GM18870 (cell line): ENCODE measurements around the gene ZBTB7C.

Experiments used
- ATAC-seq: cut with Tn5 transposase; IDR thresholded peaks from one replicate; pipeline ENCODE4 v1.9.1; 2021; ENCODE audit warnings: moderate library complexity; ENCODE audit not compliant: unreplicated experiment

Gene ZBTB7C

DNA sequence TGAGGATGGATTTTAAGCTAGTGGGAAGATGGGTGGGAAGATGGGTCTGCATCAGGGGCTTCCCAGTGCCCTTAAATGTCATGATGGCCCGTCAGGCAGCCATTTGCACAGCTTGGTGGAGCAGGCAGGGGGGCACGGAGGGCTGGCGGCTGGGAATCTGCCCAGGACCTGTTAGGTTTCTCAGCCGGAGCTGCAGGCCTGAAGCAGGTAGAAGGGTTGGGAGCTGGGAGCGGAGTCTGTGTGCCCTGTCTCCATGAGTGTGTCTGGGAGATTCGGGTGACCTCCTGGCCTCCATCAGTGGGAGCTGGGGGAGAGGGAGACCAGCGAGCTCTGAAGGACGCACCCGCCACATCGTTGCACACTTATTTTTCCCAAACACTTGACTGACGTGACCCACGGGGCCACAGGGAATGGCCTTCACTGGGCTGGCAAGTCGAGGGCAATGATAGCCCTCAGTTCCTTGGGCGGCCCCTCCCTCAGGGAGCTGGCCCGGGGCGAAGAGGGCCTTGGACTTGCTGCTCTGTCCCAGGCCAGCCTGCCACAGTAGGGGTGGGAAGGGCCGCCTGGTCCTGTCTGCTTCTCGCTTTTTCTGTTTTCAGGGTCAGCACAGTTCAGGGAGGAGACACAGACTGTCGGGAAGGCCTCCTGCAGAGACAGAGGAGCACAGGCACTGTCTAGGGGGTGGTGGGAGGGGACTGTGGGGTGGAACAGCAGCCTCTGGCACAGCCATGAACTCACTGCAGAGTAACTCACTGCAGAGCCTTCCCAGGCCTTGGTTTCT lies 236.8 kb downstream of the ZBTB7C start:
- no peak for ATAC-seq

DNA sequence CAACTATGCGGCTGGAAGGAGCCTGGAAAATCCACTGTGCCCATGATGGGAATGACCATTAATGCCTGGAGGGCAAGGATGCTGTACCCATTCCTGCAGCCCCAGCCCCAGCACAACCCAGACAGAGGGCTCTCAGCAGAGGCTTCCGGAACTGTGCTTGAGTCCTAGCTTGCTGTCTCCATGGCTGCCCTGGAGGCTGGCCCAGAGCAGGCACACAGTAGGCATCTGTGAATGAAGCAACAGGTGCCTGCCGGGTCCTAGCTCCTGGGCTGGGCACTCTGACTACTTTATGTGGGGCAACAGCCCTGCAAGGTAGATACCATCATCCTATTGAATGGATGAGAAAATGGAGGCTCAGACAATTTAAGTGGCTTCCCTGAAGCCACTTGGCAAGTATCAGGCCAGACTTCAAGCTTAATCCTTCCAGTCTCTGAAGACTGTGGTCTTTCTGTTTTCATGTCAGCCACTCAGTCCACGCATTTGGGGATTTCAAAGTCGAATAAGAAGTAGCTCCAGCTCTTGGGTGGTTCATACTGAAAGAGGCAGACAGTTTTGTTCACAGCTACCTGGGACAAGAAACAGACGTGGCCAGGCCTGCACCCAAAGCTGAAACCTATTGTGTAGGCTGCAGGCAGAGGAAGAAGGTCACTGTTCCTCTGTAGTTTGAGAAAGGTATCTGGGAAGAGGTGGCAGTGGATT lies 237.5 kb downstream of the ZBTB7C start:
- ATAC-seq: no peak

DNA sequence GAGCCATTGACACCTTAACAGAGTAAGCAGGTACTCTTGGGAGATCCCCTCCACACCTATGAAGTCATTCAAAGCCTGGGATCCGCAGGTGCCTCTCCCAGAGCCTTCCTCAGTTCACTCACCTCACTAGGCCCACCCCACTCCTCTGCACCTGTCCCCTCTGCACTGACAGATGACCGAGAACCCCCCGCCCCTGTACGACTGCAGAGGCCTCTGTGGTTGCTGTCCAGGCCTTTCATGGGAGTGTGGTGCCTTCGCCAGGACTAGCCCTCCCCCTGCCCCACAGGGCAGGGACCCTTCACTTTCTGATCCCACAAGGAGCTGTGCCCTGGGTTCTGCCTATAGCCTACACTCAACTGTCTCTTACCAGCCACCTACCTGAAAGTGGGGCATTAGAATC lies 238.5 kb downstream of the ZBTB7C start:
- ATAC-seq: no peak

DNA sequence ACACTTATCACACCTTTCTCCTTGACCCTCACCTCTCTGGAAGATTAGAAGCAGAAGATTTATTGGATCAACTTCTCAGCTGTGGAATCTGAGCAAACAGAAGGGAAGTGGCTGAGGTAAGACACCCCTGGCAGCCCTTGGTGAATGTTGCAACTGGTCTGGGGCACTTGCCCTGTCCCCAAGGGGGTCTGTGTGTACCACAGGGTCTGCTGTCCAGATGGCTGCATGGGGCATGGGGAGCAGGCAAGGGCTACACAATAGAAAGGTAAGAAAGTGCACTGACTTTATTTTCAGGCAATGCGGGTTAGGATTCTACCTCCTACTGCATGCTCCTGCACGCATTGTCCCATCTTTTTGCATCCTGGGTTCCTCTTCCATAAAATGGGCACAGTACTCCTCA lies 240.3 kb downstream of the ZBTB7C start:
- no peak for ATAC-seq

DNA sequence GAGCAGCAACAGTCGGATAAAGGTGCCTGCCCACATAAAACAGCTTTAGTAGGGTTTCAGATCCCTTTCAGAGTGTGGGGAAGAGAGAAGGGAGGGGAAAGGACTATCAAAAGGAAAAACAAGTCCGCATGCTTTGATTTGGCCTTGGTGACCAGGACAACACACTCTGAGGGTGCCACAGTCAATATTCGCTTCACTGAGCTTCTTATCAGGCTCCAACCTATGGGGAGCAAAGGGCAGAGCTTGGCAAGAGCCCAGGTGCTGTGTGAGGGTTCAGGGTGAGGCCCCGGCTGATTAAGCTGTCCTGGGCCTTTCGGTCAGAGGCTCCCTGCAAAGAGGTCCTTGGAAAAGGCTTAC lies 241.3 kb downstream of the ZBTB7C start:
- ATAC-seq: no peak

DNA sequence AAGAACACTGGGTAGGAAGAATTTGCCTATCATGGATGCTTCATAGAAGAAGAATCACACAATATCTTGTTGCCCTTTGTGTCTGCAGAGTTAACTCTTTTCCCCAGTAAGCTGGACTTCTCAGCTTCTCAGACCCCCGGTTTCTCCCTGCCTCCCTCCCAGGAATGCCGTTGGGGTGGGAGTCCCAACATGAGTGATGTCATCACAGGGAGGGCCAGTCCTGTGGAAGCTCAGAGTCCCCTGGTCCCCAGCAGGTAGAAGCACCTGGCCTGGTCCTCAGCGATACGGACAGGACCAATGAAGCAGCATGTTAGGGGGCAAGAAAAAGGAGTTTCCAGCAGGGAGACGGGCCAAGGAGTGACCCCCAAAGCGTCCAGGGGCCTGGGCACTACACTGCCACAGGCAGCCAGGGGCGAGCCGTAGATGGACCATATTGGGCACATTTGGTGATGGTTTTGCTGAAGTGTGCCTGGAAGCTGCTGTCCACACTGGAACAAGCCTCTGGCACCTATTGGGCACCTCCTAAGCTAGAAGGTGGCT lies 242.8 kb downstream of the ZBTB7C start:
- no peak for ATAC-seq

DNA sequence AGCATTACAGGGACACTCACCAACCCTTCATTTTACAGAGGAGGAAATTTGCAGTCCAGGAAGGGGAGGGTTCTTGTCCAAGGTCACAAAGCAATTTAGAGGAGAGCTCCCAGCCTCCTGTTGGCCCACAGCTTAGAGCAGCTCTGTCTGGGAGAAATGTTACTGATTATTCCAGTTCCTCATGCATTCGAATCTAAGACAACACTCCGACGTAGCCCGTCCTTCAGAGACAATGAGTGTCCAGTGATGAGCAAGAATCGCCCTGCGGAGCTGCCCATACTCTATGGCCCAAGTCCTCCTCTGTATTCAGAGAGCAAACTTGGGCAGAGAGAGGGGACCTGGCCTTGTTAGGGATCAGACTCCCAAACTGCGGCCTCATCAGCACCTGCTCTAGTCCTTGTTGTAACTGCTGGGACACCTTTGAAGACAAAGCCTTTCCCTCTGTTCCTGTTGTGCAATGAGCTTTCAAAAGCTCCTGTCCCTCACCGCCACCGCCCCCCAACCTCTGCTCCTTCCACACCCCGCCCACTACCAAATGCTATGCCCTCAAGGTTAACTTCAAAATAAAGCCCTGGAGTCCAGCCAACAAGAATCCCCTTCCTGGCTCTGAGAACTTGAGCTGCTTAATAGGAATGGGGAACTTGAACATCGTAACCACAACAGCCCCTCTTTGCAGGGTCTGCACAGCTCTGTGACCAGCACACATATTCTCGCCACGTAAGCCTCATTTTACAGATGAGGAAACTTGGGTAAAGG lies 243.9 kb downstream of the ZBTB7C start:
- ATAC-seq: no peak

DNA sequence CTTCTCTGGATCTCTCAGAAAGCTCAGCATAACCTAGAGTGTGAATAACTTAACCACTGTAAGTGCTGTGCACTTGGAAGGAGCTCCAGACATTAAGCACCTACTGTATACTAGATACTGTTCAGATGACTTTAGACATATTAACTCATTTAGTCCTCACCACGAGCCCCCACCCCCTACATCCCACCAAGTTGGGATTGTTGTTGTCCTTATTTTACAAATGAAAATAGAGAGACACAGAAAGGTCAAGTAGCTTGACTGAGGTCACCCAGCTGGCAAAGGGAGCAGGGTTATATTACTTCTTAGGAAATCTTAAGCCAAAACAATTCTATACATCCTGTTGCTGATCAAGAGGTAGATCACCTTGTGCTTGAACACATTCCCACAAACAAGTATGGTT lies 244.5 kb downstream of the ZBTB7C start:
- no peak for ATAC-seq

DNA sequence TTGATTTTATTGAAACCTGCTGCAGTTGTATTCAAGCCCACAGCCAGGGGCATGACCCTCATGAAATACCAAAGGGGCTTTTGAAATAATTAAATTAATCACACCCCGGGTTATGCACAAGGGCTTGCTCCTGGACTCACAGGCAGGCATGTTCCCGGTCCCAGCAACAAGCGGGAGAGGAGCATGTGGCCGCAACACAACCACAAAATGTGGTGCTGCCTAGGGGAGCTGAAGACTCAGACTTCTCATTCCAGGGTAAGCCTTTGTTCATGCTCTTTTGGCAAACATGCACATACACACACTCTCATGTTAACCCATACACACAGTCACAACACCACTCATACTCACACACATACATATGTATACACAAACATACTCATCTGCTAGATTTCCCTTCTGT lies 245.1 kb downstream of the ZBTB7C start:
- ATAC-seq: no peak

DNA sequence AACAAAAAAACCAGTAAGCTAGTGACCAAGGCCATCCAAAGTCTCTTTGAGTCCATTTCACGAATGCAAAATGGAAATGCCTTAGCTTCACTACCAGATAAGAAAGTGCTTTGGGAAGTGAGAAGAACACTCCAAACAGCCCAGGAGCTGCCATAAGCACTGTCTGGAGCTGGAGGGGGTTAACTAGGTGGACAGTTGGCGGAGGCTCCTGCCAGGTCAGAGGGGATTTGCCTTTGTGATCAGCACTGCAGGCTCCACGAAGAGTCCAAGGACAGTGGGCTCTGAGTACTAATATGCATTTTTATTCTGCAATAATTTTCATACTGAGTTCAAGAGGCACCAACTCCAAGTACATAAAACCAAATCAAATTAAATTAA lies 245.5 kb downstream of the ZBTB7C start:
- no peak for ATAC-seq

DNA sequence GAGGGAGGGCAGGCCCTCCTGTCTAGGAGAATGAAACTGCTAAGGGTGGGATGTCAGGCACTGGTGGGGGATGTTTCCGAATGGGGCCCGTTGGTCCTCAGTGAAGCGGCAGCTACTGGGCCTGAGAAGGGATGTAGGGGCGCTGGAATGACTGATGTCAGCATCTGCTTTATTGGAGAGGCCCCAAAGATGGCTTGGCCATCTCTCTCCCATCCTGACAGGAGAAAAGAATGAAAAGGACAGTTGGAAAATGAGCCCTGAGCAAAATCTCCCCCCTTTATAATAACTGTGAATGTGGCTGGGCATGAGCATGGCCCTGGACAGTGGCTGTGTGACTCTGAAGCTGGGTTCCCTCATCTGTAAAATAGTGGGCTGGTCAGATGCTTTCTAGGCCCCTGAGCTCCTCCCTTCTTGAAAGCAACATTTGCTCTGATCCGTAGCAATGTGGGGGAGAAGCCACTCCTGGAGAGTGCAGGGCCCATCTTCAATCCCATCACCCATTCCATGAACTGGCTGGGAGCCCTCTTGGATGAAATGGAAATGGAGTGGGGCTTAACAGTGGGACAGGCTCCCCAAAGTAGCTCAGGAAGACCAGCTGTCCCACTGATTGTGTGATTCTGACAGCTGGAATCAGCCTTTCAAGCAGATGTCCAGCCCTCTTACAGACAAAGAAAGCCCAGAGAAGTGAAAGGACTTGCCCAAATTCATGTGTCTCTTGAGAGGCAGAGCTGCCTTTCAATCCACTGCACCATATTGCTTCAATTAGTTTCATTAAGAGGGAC lies 246.0 kb downstream of the ZBTB7C start:
- ATAC-seq: no peak

DNA sequence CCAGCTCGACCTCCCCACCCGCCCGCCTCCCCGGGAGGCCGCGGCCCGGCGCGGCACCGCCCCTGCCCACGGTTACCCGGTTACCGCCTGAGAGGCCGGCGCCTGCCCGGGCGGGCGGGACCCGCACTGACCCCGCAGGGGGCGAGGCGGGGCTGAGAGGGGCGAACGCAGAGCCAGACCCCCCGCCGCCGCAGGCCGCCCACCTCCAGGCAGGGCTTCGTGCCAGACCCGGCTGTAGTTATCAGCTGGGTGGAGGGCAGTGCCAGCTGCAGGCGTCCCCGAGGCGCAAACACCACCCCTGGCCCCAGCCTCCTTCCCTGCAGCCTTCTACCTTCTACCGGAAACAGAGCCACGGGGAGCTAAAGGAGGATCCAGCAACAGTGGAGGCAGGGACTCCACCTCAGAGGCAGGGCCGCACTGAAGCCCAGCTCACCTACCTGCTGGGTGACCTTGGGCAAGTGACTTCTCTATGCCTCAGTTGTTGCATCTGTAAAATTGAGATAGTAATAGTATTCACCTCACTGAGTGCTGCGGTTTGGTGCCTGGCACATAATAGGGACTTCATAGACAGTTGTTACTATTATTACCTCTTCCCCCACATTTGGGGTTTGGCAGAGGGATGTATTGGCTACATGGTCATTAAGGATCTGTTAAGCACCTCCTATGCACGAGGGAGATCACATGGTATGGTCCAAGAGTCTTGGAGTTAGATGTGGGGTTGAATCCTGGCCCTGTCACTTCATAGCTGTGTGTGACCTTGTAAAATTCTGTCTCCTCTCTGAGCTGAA lies 247.1 kb downstream of the ZBTB7C start:
- ATAC-seq: no peak

DNA sequence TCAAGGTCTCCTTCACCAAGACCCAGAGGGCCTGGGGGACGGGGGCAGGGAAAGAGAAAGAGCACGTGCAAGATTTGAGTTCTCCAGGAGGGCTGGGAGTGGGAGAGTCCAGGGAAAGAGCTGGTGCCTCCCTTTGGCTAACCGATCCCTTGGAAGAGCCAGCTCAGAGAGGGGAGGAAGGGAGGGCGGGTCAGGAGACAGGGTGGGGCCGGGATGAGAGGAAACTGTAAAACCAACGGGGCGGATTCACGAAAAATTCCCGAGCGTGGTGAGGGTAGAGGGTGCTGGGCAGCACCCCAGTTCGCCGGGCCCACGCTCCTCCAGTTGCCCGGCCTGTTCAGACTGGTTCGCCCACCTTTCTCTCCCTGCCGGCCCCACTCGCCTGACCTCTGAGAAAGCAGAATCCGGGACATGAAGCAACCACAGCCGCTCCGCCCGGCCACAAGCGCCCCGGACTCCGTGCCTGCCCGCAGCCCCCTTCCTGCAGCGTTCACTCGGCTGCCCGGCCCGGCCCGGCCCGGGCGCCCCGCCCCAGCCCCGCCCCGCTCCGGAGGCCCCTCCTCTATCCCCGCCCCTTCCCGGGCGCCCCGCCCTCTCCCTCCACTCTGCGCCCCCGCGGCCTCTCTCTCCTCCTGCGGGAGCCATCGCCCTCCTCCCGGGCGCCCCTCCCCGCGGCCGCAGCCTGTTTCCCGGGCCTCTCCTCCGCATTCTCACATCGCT lies 247.8 kb downstream of the ZBTB7C start:
- no peak for ATAC-seq

DNA sequence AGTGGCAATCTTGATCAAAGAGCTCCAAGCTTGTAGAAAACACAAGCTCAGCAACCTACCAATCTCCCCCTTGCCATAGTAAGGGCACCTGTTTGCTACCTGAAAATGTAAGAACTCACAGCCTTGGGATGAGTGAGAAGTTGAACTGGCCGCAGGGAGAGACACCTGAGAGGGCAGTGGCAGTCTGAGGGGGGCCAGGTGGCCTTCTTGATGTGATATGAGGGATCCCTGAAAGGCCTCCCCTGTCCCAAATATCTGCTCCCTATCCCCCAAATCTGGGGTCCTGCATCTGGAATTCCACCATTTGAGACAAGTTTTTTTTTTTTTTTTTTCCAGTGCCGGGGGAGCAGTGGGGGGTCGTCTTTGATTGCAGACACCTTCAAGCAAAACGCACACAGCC lies 248.6 kb downstream of the ZBTB7C start:
- ATAC-seq: no peak

DNA sequence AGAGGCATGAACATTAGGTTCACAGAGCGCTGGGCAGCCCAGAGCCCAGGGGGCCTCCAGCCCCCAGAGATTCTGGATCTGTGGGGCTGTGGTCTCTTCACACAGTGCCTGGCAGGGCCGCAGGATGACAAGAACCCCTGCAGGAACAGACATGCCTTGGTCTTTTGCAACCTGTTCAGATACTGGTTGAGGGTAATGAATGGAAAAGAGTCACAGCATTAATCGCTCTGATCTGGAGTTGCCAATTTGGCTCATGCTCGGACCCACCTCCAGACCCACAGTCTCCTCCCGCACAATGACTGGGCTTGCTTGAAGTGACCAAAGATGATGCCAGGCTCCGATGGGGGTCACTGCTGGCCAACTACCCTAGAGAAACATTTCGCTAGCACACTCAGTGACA lies 249.4 kb downstream of the ZBTB7C start:
- no peak for ATAC-seq

DNA sequence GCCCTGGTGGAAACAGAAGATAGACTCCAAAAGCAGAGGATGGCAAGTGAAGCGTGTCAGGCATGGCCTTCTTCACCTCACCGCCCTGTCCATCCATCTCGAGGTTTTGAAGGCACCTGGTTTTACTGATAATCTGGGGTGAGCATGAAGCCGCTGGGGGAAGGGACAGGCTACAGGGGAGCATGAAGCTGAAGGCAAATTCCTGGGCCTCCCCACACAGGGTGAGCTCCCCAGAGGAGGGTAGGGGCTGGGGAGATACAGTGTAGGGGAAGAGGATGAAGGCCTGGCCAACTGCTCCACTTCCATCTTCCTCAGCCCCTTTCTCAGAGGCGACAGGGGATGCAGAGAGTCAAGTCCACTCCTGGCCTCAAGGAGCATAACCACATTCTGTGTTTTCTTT lies 250.5 kb downstream of the ZBTB7C start:
- no peak for ATAC-seq

DNA sequence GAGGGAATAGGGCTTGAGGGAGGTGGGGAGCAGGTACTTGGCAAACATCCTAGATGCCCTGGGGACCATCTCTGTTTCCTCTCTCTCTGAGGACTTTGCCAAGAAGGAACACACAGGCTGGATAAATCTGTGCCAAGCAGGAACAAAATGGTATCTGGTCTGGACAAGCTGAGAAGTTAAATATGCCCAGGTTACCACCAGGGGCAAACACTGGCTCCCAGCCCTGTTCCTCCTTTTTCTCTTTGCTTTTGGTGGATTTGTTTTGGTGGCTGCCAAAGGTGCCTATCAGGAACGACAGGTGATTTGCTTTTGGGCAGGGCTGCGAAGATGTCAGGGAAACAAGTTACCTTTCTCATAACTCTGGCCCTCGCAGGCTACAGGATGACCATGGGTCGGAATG lies 251.2 kb downstream of the ZBTB7C start:
- ATAC-seq: no peak

DNA sequence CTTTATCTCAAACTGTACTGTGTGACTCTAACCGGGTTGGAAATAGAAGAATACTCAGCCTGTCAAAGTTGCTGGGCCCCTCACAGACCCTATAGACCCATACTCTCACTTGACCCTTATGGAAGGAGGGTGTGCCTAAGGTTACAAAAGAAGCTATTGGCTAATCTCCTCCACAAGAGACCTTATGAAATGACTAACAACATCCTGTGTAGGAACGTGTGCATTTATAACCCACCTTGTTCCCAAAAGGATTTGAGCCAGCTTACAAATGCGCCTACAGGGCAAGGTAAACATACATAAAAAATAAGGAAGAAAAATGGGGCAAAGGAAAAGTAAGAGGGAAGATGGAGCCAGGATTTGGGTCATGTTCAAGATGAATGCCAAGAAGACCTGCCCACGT lies 253.3 kb downstream of the ZBTB7C start:
- no peak for ATAC-seq

DNA sequence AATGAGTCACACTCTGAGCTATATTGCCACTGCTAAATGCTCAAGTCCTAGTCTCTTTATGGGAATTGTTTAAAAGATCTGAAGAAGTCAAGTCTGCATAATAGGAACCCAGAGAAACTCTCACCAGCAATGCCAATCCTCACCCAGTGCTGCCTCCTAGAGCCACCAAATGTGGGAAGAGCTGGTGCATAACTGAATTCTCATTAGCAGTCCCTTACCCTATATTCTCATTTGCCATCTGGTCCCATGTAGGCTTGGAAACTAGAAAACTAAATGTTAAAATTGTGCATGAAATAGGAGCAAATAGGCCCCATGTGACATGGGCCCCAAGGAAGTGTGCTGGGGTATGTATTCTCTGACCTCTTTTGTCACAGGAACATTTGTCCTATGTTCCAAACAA lies 254.4 kb downstream of the ZBTB7C start:
- ATAC-seq: no peak
